ENCODE measurements around the gene FHL1.

FHL1 gene

DNA sequence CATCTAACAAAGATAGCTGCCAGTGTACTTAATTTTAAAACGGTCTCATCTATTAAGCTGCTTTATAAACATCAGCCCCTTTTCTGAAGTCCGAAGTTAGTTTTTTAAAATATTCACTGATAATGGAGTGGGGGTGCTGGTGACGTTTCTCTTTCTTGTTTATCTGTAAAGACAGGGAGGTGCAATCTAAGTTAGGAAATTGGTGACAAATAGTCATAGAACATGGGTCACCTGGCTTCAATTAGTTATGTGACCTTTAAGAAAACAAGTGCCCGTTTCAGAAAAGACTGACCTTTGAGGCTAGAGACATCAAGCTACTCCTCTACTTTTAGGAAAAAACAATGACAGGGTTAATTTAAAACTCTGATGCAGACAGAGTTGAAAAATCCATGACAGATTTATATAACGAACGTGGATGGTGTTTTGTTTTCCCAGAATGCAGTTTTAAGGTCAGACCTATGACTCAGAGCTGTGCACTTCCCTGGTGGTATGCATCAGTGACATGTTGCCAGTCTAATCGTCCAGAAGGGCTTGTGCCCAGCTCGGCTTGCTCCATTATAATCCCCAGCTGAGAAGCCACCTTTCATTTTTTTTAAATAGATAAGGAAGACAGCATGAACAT lies 38.2 kb downstream of the FHL1 start:
- Mint-ChIP-seq H3K36me3 (ENCODE audit: low read depth) (no peaks in the 10 kb centered on the region), H3K9me3 (no peaks in the 10 kb centered on the region)
- intact Hi-C loops (cut with micrococcal nuclease) = no loop called here

DNA sequence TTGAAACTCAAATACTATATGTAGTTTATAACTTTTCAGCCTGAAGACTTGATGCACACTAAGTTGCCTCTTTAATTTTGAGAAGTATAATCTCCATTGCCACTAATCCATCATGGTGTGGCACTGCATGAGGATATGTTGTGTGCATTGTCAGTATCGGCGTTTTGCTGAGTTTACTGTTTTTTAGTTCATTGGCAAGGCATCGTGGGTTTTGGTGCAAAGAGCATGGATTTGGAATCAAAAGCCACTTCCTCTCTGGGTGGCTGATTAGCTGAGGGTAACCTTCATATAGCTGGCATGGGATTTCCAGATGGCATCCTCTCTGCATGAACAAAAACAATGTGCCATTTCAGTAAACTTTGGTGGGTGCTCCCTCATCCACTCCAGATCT lies 38.7 kb downstream of the FHL1 start:
- no peak overlapping the region for H3K27ac Mint-ChIP-seq
- H3K4me3 Mint-ChIP-seq = no peak overlapping the region
- H3K4me1 Mint-ChIP-seq (ENCODE audit: low read depth) = peaks cover 3% of the 10 kb centered on the region
- no peaks in the 10 kb centered on the region for H3K27me3 Mint-ChIP-seq
- H3K36me3 Mint-ChIP-seq (ENCODE audit: low read depth) = no peaks in the 10 kb centered on the region
- no peaks in the 10 kb centered on the region for H3K9me3 Mint-ChIP-seq
- intact Hi-C loops (cut with micrococcal nuclease) = no loop called here

More for the DNA sequence above, 38.2 kb downstream of the FHL1 start:
- H3K4me3 Mint-ChIP-seq = no peak overlapping the region
- H3K4me1 Mint-ChIP-seq (ENCODE audit: low read depth) = no peaks in the 10 kb centered on the region
- no peaks in the 10 kb centered on the region for H3K27me3 Mint-ChIP-seq
- no peak overlapping the region for H3K27ac Mint-ChIP-seq

DNA sequence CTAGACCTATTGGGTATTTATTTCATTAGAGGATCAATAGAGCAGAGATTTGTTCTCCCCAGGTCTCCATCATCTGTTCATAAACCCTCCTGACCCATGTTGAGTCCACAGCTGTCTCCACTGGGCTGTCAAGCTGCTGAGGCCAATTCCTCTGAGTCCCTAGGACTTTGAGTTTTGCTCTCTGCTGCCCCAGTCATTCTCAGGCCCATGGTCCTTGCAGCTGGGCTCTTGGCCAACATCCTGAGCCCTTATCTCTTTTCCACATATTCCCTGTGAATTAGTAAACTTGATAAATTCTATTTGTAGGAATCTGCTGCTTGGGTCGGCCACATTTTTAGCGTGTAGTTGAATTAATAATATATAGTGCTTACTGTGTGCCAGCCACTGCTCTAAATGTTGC lies 41.9 kb downstream of the FHL1 start:
- Mint-ChIP-seq H3K9me3 (no peaks in the 10 kb centered on the region), H3K4me3 (no peak overlapping the region), H3K4me1 (ENCODE audit: low read depth) (peaks cover 28% of the 10 kb centered on the region), H3K27ac (no peak overlapping the region), H3K36me3 (ENCODE audit: low read depth) (no peaks in the 10 kb centered on the region), H3K27me3 (peaks cover 1% of the 10 kb centered on the region)
- intact Hi-C loops (cut with micrococcal nuclease) = no loop called here

DNA sequence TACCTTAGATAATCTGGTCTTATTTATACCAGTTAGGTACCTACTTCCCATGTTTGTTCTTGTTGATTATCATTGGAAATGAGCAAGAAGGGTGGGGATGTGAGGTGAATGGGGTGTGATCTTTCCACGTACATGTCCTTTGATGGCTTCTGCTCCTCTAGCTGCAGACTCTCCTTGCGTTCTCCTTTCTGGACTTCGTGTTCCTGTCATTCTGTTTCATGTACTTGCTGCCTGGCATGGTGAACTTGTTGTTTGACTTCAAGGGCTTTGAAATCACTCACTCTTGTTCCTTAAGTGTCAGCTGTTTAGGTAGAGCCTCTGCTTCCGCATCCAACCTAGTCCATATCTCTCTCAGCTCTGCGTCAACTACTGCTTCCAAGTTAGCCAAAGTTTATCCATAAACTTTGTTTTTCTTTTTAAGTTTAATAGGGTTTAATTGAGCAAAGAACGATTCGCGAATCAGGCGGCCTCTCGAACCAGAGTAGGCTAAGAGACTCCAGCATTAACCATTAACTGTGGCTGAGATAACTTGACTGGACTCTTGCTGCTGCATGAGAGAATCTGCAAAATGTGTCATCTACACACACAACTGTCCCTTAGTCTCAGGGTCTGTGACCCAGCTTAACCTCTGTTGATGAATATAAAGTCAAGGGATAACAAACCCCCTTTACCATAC lies 42.8 kb downstream of the FHL1 start:
- H3K27ac Mint-ChIP-seq = no peak overlapping the region

DNA sequence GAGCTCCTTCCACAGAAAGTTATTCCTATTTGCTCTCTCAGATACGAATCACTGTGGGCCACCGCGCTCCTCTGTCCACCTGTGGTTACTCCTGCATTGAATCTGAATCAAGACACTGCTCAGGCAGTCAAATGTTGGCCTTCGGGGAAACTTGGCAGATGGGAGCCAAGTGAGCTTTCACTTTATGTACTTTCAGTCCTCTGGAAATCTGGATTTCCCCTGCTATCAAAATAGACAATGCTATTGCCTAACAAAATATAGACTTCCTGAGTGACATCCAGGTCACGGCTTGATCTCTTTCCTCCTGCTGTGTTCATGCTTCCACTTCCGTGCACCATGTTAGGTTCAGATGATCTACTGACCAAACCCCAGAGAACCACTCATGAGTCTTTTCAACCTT lies 43.8 kb downstream of the FHL1 start:
- intact Hi-C loops (cut with micrococcal nuclease) = no loop called here
- H3K4me3 Mint-ChIP-seq = no peak overlapping the region
- peaks cover 28% of the 10 kb centered on the region for H3K4me1 Mint-ChIP-seq (ENCODE audit: low read depth)

More for the DNA sequence above, 42.8 kb downstream of the FHL1 start:
- Mint-ChIP-seq H3K36me3 (ENCODE audit: low read depth) (no peaks in the 10 kb centered on the region), H3K9me3 (no peaks in the 10 kb centered on the region), H3K4me3 (no peak overlapping the region), H3K4me1 (ENCODE audit: low read depth) (peaks cover 28% of the 10 kb centered on the region), H3K27me3 (peaks cover 1% of the 10 kb centered on the region)
- intact Hi-C loops (cut with micrococcal nuclease) = no loop called here

DNA sequence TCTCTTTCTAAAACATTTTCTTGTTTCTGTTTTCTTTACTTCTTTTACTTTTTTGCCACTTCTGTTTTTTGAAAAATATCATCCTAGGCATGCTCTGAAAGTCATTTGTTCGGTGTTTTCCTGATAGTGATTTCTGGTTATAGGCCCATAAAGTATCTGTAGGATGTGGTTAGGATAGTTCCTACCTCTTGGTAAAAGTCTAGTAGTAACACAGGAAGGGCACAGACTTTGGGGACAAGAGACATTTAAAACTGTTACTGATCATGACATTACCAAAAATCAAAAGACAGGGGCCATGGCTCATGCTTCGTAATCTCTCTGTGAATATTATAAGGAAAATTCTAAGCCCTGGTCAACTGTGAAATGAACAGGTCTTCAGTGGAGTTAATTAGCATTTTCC lies 44.8 kb downstream of the FHL1 start:
- no peak overlapping the region for H3K27ac Mint-ChIP-seq
- peaks cover 28% of the 10 kb centered on the region for H3K4me1 Mint-ChIP-seq (ENCODE audit: low read depth)
- intact Hi-C loops (cut with micrococcal nuclease) = no loop called here
- no peaks in the 10 kb centered on the region for H3K9me3 Mint-ChIP-seq
- no peaks in the 10 kb centered on the region for H3K36me3 Mint-ChIP-seq (ENCODE audit: low read depth)
- no peak overlapping the region for H3K4me3 Mint-ChIP-seq
- H3K27me3 Mint-ChIP-seq = peaks cover 1% of the 10 kb centered on the region

More for the DNA sequence above, 43.8 kb downstream of the FHL1 start:
- Mint-ChIP-seq H3K9me3 (no peaks in the 10 kb centered on the region), H3K27me3 (peaks cover 1% of the 10 kb centered on the region), H3K27ac (no peak overlapping the region), H3K36me3 (ENCODE audit: low read depth) (no peaks in the 10 kb centered on the region)

DNA sequence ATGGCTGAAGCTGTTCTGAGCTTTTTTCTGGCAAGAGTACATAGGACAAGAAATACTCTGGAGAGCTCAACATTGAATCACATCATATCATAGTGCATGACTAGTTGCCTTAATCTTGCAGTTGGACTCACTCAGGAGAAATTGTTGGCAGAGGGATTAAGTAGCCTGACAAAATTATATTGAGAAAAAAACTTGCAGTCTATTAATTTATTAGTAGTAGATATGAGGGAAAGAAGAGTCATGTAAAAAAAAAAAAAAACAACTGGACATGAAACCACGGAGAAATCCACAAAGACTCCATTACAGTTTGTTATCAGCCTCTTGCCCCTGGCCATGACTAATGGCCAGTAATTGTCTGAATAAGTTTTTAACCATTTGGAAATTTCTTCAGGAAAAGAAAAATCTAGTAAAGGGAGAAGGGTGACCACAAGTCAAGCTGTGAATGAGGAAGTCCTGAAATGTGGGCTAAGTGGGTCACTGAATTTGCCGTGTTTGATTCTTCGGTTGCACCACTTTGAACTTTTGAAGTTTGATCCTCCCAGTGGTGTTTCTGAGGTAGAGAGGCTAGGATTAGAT lies 45.6 kb downstream of the FHL1 start:
- Mint-ChIP-seq H3K27me3 (peaks cover 1% of the 10 kb centered on the region), H3K9me3 (no peaks in the 10 kb centered on the region), H3K4me3 (no peak overlapping the region), H3K4me1 (ENCODE audit: low read depth) (peaks cover 28% of the 10 kb centered on the region), H3K27ac (no peak overlapping the region), H3K36me3 (ENCODE audit: low read depth) (no peaks in the 10 kb centered on the region)
- intact Hi-C loops (cut with micrococcal nuclease) = no loop called here

DNA sequence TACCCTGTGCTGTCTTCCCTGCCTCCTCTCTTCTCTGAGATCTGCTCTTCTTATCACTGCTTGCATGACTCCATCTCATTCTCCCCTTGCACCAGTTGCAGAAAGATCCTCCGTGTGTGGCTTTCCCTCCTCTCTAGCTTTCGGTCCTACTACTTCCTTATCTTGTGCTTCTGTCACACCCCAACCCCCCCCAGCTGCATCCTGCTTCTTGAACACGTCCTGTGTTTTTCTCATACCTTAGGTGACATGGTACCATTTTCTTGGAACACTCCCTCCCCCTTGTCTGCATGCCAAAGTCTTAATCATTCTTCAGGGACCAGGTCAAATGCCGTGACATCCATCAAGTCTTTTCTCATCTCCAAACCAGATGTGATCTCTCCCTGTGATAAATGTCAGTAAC lies 46.4 kb downstream of the FHL1 start:
- intact Hi-C loops (cut with micrococcal nuclease) = no loop called here
- Mint-ChIP-seq H3K27ac (peak overlapping the region; percentile 52), H3K4me1 (ENCODE audit: low read depth) (peaks cover 28% of the 10 kb centered on the region)

DNA sequence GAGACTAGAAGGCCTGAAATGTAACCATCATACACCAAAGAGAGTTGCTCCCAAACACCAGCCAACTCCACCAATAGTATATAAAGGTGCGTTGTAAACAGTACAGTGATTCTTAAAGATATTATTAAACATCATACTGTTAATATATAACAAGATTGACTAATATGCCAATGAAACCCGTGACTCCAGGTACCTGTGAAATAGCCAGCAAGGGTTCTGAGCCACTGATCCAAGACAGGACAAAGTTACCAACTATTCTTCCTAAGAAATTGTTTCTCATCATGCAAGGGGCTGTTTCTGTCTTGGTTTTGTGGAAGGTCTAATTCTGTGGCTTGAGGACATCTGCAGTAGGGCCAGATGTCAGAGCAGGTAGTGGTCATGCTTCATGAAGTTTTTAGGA lies 47.2 kb downstream of the FHL1 start:
- H3K9me3 Mint-ChIP-seq = no peaks in the 10 kb centered on the region
- no peaks in the 10 kb centered on the region for H3K36me3 Mint-ChIP-seq (ENCODE audit: low read depth)
- no peak overlapping the region for H3K27ac Mint-ChIP-seq
- peaks cover 28% of the 10 kb centered on the region for H3K4me1 Mint-ChIP-seq (ENCODE audit: low read depth)
- H3K4me3 Mint-ChIP-seq = no peak overlapping the region
- intact Hi-C loops (cut with micrococcal nuclease) = no loop called here
- peaks cover 1% of the 10 kb centered on the region for H3K27me3 Mint-ChIP-seq

More for the DNA sequence above, 46.4 kb downstream of the FHL1 start:
- Mint-ChIP-seq H3K36me3 (ENCODE audit: low read depth) (no peaks in the 10 kb centered on the region), H3K9me3 (no peaks in the 10 kb centered on the region), H3K4me3 (peak overlapping the region; percentile 45), H3K27me3 (peaks cover 1% of the 10 kb centered on the region)

DNA sequence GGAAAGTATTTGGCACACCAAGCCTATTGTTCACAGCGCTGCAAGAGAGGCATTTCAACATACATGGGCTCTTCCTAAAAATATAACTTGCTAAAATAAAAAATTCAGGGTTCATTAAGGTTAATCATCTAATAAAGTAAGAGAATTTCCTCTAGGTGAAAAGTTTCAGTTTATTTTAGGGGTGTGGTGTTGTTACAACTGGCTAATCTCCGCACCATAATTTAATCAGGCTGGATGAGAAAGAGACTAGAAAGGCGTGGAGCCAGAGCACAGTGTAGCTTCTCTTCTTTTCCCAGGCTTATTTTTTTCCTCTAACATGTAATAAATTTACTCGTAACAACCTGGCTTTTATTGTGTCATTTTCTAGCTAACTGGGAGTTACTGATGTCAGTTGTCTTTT lies 47.9 kb downstream of the FHL1 start:
- Mint-ChIP-seq H3K27ac (no peak overlapping the region), H3K4me1 (ENCODE audit: low read depth) (peaks cover 28% of the 10 kb centered on the region)
- intact Hi-C loops (cut with micrococcal nuclease) = no loop called here

DNA sequence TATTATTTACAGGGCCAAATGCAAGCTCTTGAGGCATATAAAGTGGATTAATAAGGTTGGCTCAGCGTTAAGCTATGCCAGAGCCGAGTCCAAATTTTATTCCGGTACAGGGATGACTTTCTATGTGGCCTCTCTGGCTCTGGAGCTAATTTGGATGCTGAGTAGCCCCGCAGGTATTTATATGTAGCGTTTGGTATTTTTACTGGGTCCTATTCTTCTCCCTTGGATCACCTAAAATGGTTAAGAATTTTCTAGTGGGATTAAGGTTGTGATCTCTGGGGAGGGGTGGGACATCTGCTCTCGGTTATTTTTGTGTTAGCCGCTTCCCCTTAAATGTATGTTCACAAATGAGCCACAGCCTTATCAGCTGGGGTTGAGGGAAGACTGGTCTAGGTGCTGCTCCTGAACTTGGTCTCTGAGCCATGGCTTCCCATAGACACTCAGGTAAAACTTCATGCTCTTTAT lies 49.4 kb downstream of the FHL1 start:
- Mint-ChIP-seq H3K9me3 (no peaks in the 10 kb centered on the region), H3K36me3 (ENCODE audit: low read depth) (no peaks in the 10 kb centered on the region), H3K27me3 (peaks cover 1% of the 10 kb centered on the region), H3K4me3 (no peak overlapping the region), H3K27ac (no peak overlapping the region), H3K4me1 (ENCODE audit: low read depth) (peaks cover 20% of the 10 kb centered on the region)
- intact Hi-C loops (cut with micrococcal nuclease) = no loop called here

More for the DNA sequence above, 47.9 kb downstream of the FHL1 start:
- Mint-ChIP-seq H3K4me3 (no peak overlapping the region), H3K27me3 (peaks cover 1% of the 10 kb centered on the region), H3K9me3 (no peaks in the 10 kb centered on the region), H3K36me3 (ENCODE audit: low read depth) (no peaks in the 10 kb centered on the region)

DNA sequence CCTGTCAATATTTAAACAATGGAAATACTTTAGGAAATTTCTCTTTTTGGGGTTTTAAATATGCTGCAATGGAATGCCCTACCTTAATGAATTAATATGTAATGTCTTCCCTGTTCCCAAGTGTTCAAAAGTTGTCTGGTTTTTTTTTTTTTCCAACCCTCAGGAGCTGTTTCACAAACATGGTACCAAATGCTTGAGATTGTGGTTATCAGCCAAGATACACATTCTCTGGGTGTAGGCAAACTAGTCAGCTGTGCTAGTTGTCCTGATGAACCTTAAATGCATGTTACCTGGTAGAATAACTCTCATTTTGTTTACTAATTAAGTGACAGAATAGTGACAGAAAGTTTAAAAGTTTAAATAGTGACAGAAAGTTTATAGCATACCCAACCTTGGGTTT lies 50.7 kb downstream of the FHL1 start:
- H3K4me1 Mint-ChIP-seq (ENCODE audit: low read depth) = peaks cover 10% of the 10 kb centered on the region

DNA sequence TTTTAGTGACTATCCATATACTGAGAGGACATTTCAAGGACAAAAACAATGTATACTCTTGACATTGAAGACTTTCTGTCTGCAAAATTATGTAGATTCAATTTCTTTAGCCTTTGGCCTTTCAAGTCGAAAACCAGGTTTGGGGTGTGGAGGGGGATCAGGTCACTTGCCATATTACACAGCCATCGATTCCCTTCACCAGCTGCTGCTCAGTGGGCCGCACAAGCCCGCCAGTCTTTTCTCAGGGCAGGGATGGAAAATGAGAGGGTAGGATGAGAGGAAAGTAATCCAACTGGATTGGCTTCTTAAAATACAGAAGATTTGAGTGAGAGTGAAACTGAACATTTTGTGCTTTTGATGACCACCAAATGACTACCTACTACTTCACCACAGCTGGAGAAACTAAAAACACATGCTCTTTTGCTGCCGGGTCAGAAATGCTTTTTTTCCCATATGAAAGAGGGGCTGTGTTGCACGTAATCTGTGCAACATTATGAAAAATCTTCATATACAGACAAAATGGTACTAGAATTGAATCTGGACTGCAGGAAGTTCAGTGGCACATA lies 51.4 kb downstream of the FHL1 start:
- H3K9me3 Mint-ChIP-seq = no peaks in the 10 kb centered on the region
- H3K4me1 Mint-ChIP-seq (ENCODE audit: low read depth) = peaks cover 3% of the 10 kb centered on the region
- H3K36me3 Mint-ChIP-seq (ENCODE audit: low read depth) = no peaks in the 10 kb centered on the region
- no peak overlapping the region for H3K4me3 Mint-ChIP-seq
- no peak overlapping the region for H3K27ac Mint-ChIP-seq
- intact Hi-C loops (cut with micrococcal nuclease) = no loop called here
- H3K27me3 Mint-ChIP-seq = no peaks in the 10 kb centered on the region

More for the DNA sequence above, 50.7 kb downstream of the FHL1 start:
- intact Hi-C loops (cut with micrococcal nuclease) = no loop called here
- Mint-ChIP-seq H3K27ac (no peak overlapping the region), H3K36me3 (ENCODE audit: low read depth) (no peaks in the 10 kb centered on the region), H3K27me3 (peaks cover 1% of the 10 kb centered on the region), H3K4me3 (no peak overlapping the region), H3K9me3 (no peaks in the 10 kb centered on the region)

DNA sequence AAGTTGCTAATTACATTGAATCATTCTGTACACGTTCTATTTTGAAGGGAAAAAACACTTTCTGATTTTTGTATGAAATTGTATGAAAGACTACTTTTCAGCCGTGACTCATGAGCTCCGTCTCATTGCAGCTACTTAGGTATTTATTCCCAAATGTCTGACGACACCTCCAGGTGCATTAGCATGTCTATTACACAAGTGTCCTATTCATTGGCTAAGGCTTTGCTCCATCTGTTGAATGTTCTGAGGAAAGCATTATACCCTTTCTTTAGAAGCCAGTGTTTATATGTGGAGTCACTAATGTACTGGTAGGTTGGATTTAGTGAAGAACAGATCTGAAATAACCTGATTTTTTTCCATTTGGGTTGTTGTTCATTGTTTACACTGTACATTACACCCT lies 52.0 kb downstream of the FHL1 start:
- no peaks in the 10 kb centered on the region for H3K27me3 Mint-ChIP-seq
- H3K9me3 Mint-ChIP-seq = no peaks in the 10 kb centered on the region
- no peak overlapping the region for H3K27ac Mint-ChIP-seq
- intact Hi-C loops (cut with micrococcal nuclease) = no loop called here
- H3K4me1 Mint-ChIP-seq (ENCODE audit: low read depth) = no peaks in the 10 kb centered on the region
- H3K4me3 Mint-ChIP-seq = no peak overlapping the region
- H3K36me3 Mint-ChIP-seq (ENCODE audit: low read depth) = no peaks in the 10 kb centered on the region

Measured in dendritic cell treated with granulocyte-macrophage colony-stimulating factor and Interleukin-4, amounts not matched to agents 40 ng/mL and 50 ng/mL, for 4 days (primary cell).